Body of pancreas (tissue), 4 donors: ENCODE data around the gene MAPK8IP2. TPM values are rescaled to one million over a fixed set of nuclear protein-coding genes. Genes with fewer than 3 reads are reported as not detected.

Source experiments
- ATAC-seq: fragments of 150-250 bp; one replicate; pipeline ENCODE4 v1.9.1; 2016
- DNase-seq, 4 donors: peaks; one replicate each; pipeline ENCODE4 v3.0.0-alpha.2; 2019
- H3K27ac ChIP-seq, 4 donors: fragments of 200-600 bp; sonication (generic); 1 replicate in 3 of 4; 2 replicates in 1 of 4; pipeline versions ENCODE4 v1.5.1 to v1.6.1; 2016 to 2019; ENCODE audit warnings: mild to moderate bottlenecking in 1 of 4, mixed read lengths in 1 of 4, moderate library complexity in 1 of 4
- H3K27me3 ChIP-seq, 2 donors: fragments of 200-600 bp; sonication (generic); one replicate each; pipeline ENCODE4 v1.6.0; 2016; ENCODE audit warnings: mild to moderate bottlenecking in 1 of 2
- H3K36me3 ChIP-seq, 2 donors: fragments of 200-600 bp; sonication (generic); replicated peaks in 1 of 2; 2 replicates each; pipeline ENCODE4 v1.5.1; 2016; ENCODE audit warnings: low read depth in 2 of 2; ENCODE audit not compliant: insufficient read depth in 1 of 2
- H3K4me1 ChIP-seq: fragments of 200-600 bp; sonication (generic); one replicate; pipeline ENCODE4 v1.6.0; 2016
- H3K4me3 ChIP-seq, 2 donors: fragments of 200-600 bp; sonication (generic); 1 replicate in 1 of 2; 2 replicates in 1 of 2; pipeline ENCODE4 v1.5.1; 2016 to 2019
- H3K9me3 ChIP-seq, 3 donors: fragments of 200-600 bp; sonication (generic); 1 replicate in 2 of 3; 2 replicates in 1 of 3; pipeline ENCODE4 v1.5.1; 2016
- CTCF ChIP-seq, 7 experiments: fragments of 450-650 bp in 4 of 7; fragments of 200-600 bp in 3 of 7; sonication (generic) in 3 of 7; IDR thresholded peaks; one replicate each; pipeline ENCODE4 v1.5.1; 2016 to 2019; ENCODE audit warnings: antibody characterized with exemption in 7 of 7
- POLR2A ChIP-seq, 3 donors: fragments of 450-650 bp; IDR thresholded peaks; one replicate each; pipeline ENCODE4 v1.6.1; 2016; ENCODE audit warnings: antibody characterized with exemption in 3 of 3, mild to moderate bottlenecking in 2 of 3
- WGBS, 2 donors: methylation state at CpG; one replicate each; pipeline ENCODE4 v1.1.5; 2017; 5-methylcytosine and 5-hydroxymethylcytosine counted together
- intact Hi-C: fragments of 100-400 bp; cut with DNase I; formaldehyde crosslinking; loops from one replicate; pipeline ENCODE4 v1.15.1; 2023
- total RNA-seq, 2 donors: library from RNA; depleted of rRNA; stranded (reverse); fragments of >200 nt; gene quantifications; one replicate each; pipeline ENCODE4 v1.1.0, GENCODE V29; 2016

The MAPK8IP2 gene
- total RNA-seq, 2 donors from 2014 or later: 2.9 to 3.6 TPM

GRCh38 chr22:50597097-50597496, 3.5 kb upstream of the MAPK8IP2 start:
- 86 to 90% methylated on average over 5 of the region's 5 CpGs for WGBS, 2 donors

GRCh38 chr22:50599816-50600455, 657 bp upstream of the MAPK8IP2 start:
- Histone ChIP-seq H3K36me3 (no peaks in the 10 kb centered on the region), H3K9me3 (no peaks in the 10 kb centered on the region), H3K4me1 (peaks cover 5% of the 10 kb centered on the region), H3K27me3 (no peaks in the 10 kb centered on the region), H3K27ac (no peak overlapping the region), H3K4me3 (no peak overlapping the region)
- WGBS, 2 donors: 14 to 41% methylated on average over 17 to 51 of the region's 52 CpGs
- DNase-seq: peak; percentile 51 to 66 (median 60)
- intact Hi-C loops: no loop called here
- ATAC-seq: peak; percentile 72
- TF ChIP-seq CTCF (IDR thresholded peaks at IDR 0.05): no peak
- no peak for TF ChIP-seq POLR2A (IDR thresholded peaks at IDR 0.05)

More at GRCh38 chr22:50597097-50597496, 3.5 kb upstream of the MAPK8IP2 start:
- intact Hi-C loops: no loop called here
- Histone ChIP-seq H3K27ac (no peak overlapping the region), H3K36me3 (no peaks in the 10 kb centered on the region), H3K4me3 (no peak overlapping the region), H3K4me1 (peaks cover 5% of the 10 kb centered on the region), H3K27me3 (no peaks in the 10 kb centered on the region), H3K9me3 (no peaks in the 10 kb centered on the region)
- no peak for DNase-seq
- ATAC-seq: no peak
- TF ChIP-seq CTCF (IDR thresholded peaks at IDR 0.05) (no peak), POLR2A (IDR thresholded peaks at IDR 0.05) (no peak)

- intact Hi-C loops: no loop called here
- 18 to 62% methylated on average over 4 to 36 of the region's 52 CpGs for WGBS, 2 donors
Observed at GRCh38 chr22:50600967-50601668, 525 bp downstream of the MAPK8IP2 start.

GRCh38 chr22:50601669-50602337, 1.2 kb downstream of the MAPK8IP2 start:
- H3K27ac ChIP-seq: no peak overlapping the region
- peaks cover 5% of the 10 kb centered on the region for H3K4me1 ChIP-seq
- no peak overlapping the region for H3K4me3 ChIP-seq
- TF ChIP-seq CTCF (IDR thresholded peaks at IDR 0.05): no peak
- no peak for TF ChIP-seq POLR2A (IDR thresholded peaks at IDR 0.05)
- no peaks in the 10 kb centered on the region for H3K27me3 ChIP-seq
- 59 to 62% methylated on average over 7 to 12 of the region's 12 CpGs for WGBS, 2 donors
- ATAC-seq: no peak
- DNase-seq: no peak
- H3K36me3 ChIP-seq: no peaks in the 10 kb centered on the region
- no peaks in the 10 kb centered on the region for H3K9me3 ChIP-seq
- intact Hi-C loops: no loop called here

More at GRCh38 chr22:50600967-50601668, 525 bp downstream of the MAPK8IP2 start:
- Histone ChIP-seq H3K9me3 (no peaks in the 10 kb centered on the region), H3K27ac (no peak overlapping the region), H3K4me1 (peaks cover 5% of the 10 kb centered on the region), H3K4me3 (no peak overlapping the region), H3K27me3 (no peaks in the 10 kb centered on the region), H3K36me3 (no peaks in the 10 kb centered on the region)
- TF ChIP-seq CTCF (IDR thresholded peaks at IDR 0.05) (no peak), POLR2A (IDR thresholded peaks at IDR 0.05) (no peak)
- ATAC-seq: peak; percentile 7
- DNase-seq: no peak
